Measurements from ENCODE around the gene OGT.
"Not testable (repeated sequence)": the region's sequence is repeated elsewhere in the genome, so short reads cannot be mapped to it uniquely, and the experiment has no call there.

Gene OGT

GRCh38 chrX:71540801-71541200, 7.9 kb downstream of the OGT start:
- no peak for DNase-seq (ENCODE audit: low read depth)

- DNase-seq (ENCODE audit: low read depth), result no peak
Observed at GRCh38 chrX:71541210-71542022, 8.5 kb downstream of the OGT start.

GRCh38 chrX:71542411-71542810, 9.5 kb downstream of the OGT start:
- DNase-seq (ENCODE audit: low read depth), result no peak

GRCh38 chrX:71542825-71543224, 9.9 kb downstream of the OGT start:
- no peak for DNase-seq (ENCODE audit: low read depth)

- peak; percentile 57 for DNase-seq (ENCODE audit: low read depth)
Observed at GRCh38 chrX:71543316-71543715, 10.4 kb downstream of the OGT start.

- DNase-seq (ENCODE audit: low read depth), result no peak
Observed at GRCh38 chrX:71545364-71545763, 12.5 kb downstream of the OGT start.

GRCh38 chrX:71546879-71547278, 14.0 kb downstream of the OGT start:
- DNase-seq (ENCODE audit: low read depth), result no peak

- DNase-seq (ENCODE audit: low read depth), result no peak
Observed at GRCh38 chrX:71547339-71547738, 14.4 kb downstream of the OGT start.

GRCh38 chrX:71549986-71550385, 17.1 kb downstream of the OGT start:
- DNase-seq (ENCODE audit: low read depth), result no peak

GRCh38 chrX:71550578-71550977, 17.7 kb downstream of the OGT start:
- DNase-seq (ENCODE audit: low read depth), result no peak

- DNase-seq (ENCODE audit: low read depth), result no peak
Observed at GRCh38 chrX:71556036-71556435, 23.1 kb downstream of the OGT start.

GRCh38 chrX:71558920-71559319, 26.0 kb downstream of the OGT start:
- DNase-seq (ENCODE audit: low read depth), result no peak

GRCh38 chrX:71559773-71560172, 26.9 kb downstream of the OGT start:
- not testable (repeated sequence) for DNase-seq (ENCODE audit: low read depth)

- no peak for DNase-seq (ENCODE audit: low read depth)
Observed at GRCh38 chrX:71563921-71564320, 31.0 kb downstream of the OGT start.

- no peak for DNase-seq (ENCODE audit: low read depth)
Observed at GRCh38 chrX:71565474-71566041, 32.7 kb downstream of the OGT start.

GRCh38 chrX:71571390-71571789, 38.5 kb downstream of the OGT start:
- not testable (repeated sequence) for DNase-seq (ENCODE audit: low read depth)

- DNase-seq (ENCODE audit: low read depth), result no peak
Observed at GRCh38 chrX:71573590-71573989, 40.7 kb downstream of the OGT start.

GRCh38 chrX:71577682-71578081, 44.8 kb downstream of the OGT start:
- no peak for DNase-seq (ENCODE audit: low read depth)

- no peak for DNase-seq (ENCODE audit: low read depth)
Observed at GRCh38 chrX:71578253-71579135, 45.6 kb downstream of the OGT start, which contains the start of gene GCNA. Gene GCNA (plus strand): TSS chrX:71578437. CDS start chrX:71580822, 2,385 bp downstream.

GRCh38 chrX:71579136-71579989, 46.5 kb downstream of the OGT start:
- DNase-seq (ENCODE audit: low read depth), result no peak

GRCh38 chrX:71579990-71580380, 47.1 kb downstream of the OGT start:
- DNase-seq (ENCODE audit: low read depth), result no peak

- DNase-seq (ENCODE audit: low read depth), result no peak
Observed at GRCh38 chrX:71581210-71581609, 48.3 kb downstream of the OGT start.
